PFSK-1 (cell line): ENCODE measurements around the gene CREB3.

Experiments used
- FOXP2 ChIP-seq: optimal IDR thresholded peaks from 2 replicates; pipeline ENCODE3; 2011; ENCODE audit warnings: borderline replicate concordance, control low read depth, inconsistent platforms; ENCODE audit not compliant: insufficient read depth; ENCODE audit errors: extremely low read length, extremely low read depth
- POLR2AphosphoS5 ChIP-seq: IDR thresholded peaks from 2 replicates; pipeline ENCODE4 v1.6.1; 2012; ENCODE audit warnings: low read depth, mild to moderate bottlenecking, control low read depth, low read length, moderate library complexity
- SIN3A ChIP-seq: IDR thresholded peaks from 2 replicates; pipeline ENCODE4 v1.6.1; 2012; ENCODE audit warnings: mild to moderate bottlenecking, low read length, moderate library complexity, borderline replicate concordance; ENCODE audit not compliant: insufficient read depth
- TAF1 ChIP-seq: IDR thresholded peaks from 2 replicates; pipeline ENCODE4 v1.6.1; 2012; ENCODE audit warnings: low read length, control low read depth, borderline replicate concordance; ENCODE audit not compliant: insufficient read depth
- TF ChIP-seq, protein P1 (sequence below), 2 experiments: IDR thresholded peaks; 2 replicates each; pipeline versions ENCODE4 v1.6.1 to v1.8.0; 2011 to 2012; ENCODE audit warnings: low read depth in 2 of 2, low read length in 2 of 2, control low read depth in 1 of 2, inconsistent platforms in 1 of 2, mild to moderate bottlenecking in 1 of 2, moderate library complexity in 1 of 2; ENCODE audit not compliant: insufficient read depth in 1 of 2

DNA sequence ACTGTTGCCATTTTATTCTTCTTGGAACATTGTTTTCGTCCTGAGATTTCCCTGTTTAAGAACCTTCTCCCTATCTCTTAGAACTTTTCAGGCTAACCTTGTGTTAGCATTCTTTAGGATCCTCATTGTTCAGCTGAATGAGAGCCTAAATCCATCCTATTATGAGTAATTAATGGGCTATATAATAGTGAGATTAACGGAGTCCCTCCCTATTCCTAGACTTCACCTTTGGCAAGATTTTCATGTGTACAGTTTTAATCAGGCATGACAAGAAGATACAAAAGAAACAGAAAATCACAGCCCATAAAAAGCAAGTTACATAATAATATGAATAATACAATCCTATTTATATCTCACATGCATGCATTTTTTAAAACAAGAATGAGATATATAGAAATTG, 30.7 kb downstream of the CREB3 start:
- TF ChIP-seq POLR2AphosphoS5, result no peak
- no peak for TF ChIP-seq TAF1
- TF ChIP-seq, protein P1, sequence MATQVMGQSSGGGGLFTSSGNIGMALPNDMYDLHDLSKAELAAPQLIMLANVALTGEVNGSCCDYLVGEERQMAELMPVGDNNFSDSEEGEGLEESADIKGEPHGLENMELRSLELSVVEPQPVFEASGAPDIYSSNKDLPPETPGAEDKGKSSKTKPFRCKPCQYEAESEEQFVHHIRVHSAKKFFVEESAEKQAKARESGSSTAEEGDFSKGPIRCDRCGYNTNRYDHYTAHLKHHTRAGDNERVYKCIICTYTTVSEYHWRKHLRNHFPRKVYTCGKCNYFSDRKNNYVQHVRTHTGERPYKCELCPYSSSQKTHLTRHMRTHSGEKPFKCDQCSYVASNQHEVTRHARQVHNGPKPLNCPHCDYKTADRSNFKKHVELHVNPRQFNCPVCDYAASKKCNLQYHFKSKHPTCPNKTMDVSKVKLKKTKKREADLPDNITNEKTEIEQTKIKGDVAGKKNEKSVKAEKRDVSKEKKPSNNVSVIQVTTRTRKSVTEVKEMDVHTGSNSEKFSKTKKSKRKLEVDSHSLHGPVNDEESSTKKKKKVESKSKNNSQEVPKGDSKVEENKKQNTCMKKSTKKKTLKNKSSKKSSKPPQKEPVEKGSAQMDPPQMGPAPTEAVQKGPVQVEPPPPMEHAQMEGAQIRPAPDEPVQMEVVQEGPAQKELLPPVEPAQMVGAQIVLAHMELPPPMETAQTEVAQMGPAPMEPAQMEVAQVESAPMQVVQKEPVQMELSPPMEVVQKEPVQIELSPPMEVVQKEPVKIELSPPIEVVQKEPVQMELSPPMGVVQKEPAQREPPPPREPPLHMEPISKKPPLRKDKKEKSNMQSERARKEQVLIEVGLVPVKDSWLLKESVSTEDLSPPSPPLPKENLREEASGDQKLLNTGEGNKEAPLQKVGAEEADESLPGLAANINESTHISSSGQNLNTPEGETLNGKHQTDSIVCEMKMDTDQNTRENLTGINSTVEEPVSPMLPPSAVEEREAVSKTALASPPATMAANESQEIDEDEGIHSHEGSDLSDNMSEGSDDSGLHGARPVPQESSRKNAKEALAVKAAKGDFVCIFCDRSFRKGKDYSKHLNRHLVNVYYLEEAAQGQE (IDR thresholded peaks at IDR 0.05; ENCODE audit: insufficient read depth in 1 of 2, low read depth in 2 of 2, low read length in 2 of 2), result no peak
- TF ChIP-seq SIN3A, result no peak
- no peak for TF ChIP-seq FOXP2
